ACHN (cell line): ENCODE results near the gene EVC2.

ENCODE experiments used
- DNase-seq: peaks from one replicate; pipeline ENCODE4 v3.0.0-alpha.2; 2015
- in situ Hi-C: cut with HindIII; loops from 2 replicates; pipeline ENCODE4 v1.10.0; 2017; ENCODE audit warnings: low sequenced_read_pairs, low pct_ligation_motif_present, low pct_unique_long_range_greater_than_20kb

EVC2 gene

GRCh38 chr4:5640096-5640495 is 68.3 kb downstream of the EVC2 start:
- in situ Hi-C loops: no loop called here
- no peak for DNase-seq

GRCh38 chr4:5639556-5639955 is 68.8 kb downstream of the EVC2 start:
- no peak for DNase-seq
- in situ Hi-C loops: no loop called here

- DNase-seq: no peak
- in situ Hi-C loops: no loop called here
These were observed 69.4 kb downstream of the EVC2 start for GRCh38 chr4:5638976-5639375.

GRCh38 chr4:5638316-5638715 is 70.0 kb downstream of the EVC2 start:
- DNase-seq: no peak
- in situ Hi-C loops: no loop called here

- in situ Hi-C loops: no loop called here
- DNase-seq: no peak
These were observed 71.3 kb downstream of the EVC2 start for GRCh38 chr4:5636766-5637670.

- DNase-seq: no peak
- in situ Hi-C loops: no loop called here
These were observed 72.5 kb downstream of the EVC2 start for GRCh38 chr4:5635826-5636195.

GRCh38 chr4:5632571-5632970 is 75.8 kb downstream of the EVC2 start:
- in situ Hi-C loops: no loop called here
- DNase-seq: no peak

GRCh38 chr4:5632066-5632440 is 76.3 kb downstream of the EVC2 start:
- in situ Hi-C loops: no loop called here
- DNase-seq: no peak

GRCh38 chr4:5631352-5632065 is 76.8 kb downstream of the EVC2 start:
- in situ Hi-C loops: no loop called here
- DNase-seq: no peak

GRCh38 chr4:5630762-5631161 is 77.6 kb downstream of the EVC2 start:
- in situ Hi-C loops: no loop called here
- no peak for DNase-seq

- in situ Hi-C loops: no loop called here
- DNase-seq: no peak
These were observed 78.8 kb downstream of the EVC2 start for GRCh38 chr4:5629542-5629941.

GRCh38 chr4:5626913-5627312 is 81.4 kb downstream of the EVC2 start:
- in situ Hi-C loops: no loop called here
- DNase-seq: no peak

GRCh38 chr4:5622596-5622995 is 85.8 kb downstream of the EVC2 start:
- in situ Hi-C loops: no loop called here
- no peak for DNase-seq

- no peak for DNase-seq
- in situ Hi-C loops: no loop called here
These were observed 88.3 kb downstream of the EVC2 start for GRCh38 chr4:5619913-5620625.

GRCh38 chr4:5618051-5618960 is 90.1 kb downstream of the EVC2 start:
- in situ Hi-C loops: no loop called here
- no peak for DNase-seq

- in situ Hi-C loops: no loop called here
- no peak for DNase-seq
These were observed 91.9 kb downstream of the EVC2 start for GRCh38 chr4:5616331-5616950.

GRCh38 chr4:5615496-5616075 is 92.8 kb downstream of the EVC2 start:
- in situ Hi-C loops: no loop called here
- no peak for DNase-seq

GRCh38 chr4:5611750-5612149 is 96.6 kb downstream of the EVC2 start:
- DNase-seq: no peak
- in situ Hi-C loops: no loop called here
